NB4 (cell line): ENCODE data around the gene CNTNAP2.

ENCODE experiments used
- DNase-seq: peaks from one replicate; pipeline ENCODE4 v3.0.0; 2010; ENCODE audit warnings: low read depth
- H3K4me3 ChIP-seq: one replicate; pipeline ENCODE4 v1.5.1; 2011; ENCODE audit warnings: mild to moderate bottlenecking, low read depth, low read length, moderate library complexity
- CTCF ChIP-seq: IDR thresholded peaks from one replicate; pipeline ENCODE4 v1.5.1; 2012; ENCODE audit warnings: low read depth, low read length
- MAX ChIP-seq: IDR thresholded peaks from 2 replicates; pipeline ENCODE4 v1.6.1; 2011; ENCODE audit warnings: low read depth, low read length
- MYC ChIP-seq: IDR thresholded peaks from 2 replicates; pipeline ENCODE4 v1.6.1; 2011; ENCODE audit warnings: low read depth, low read length
- POLR2A ChIP-seq: IDR thresholded peaks from 2 replicates; pipeline ENCODE4 v1.6.1; 2011; ENCODE audit warnings: mild to moderate bottlenecking; ENCODE audit not compliant: insufficient read length; ENCODE audit errors: extremely low read depth

Gene CNTNAP2

GRCh38 chr7:147635288-147635687, 1518.7 kb downstream of the CNTNAP2 start:
- DNase-seq = no peak
- H3K4me3 ChIP-seq = no peak overlapping the region
- TF ChIP-seq MYC (no peak), MAX (no peak), POLR2A (no peak), CTCF (no peak)

GRCh38 chr7:147636553-147636952, 1520.0 kb downstream of the CNTNAP2 start:
- H3K4me3 ChIP-seq = no peak overlapping the region
- DNase-seq = no peak
- no peak for TF ChIP-seq MAX
- TF ChIP-seq POLR2A = no peak

DNA sequence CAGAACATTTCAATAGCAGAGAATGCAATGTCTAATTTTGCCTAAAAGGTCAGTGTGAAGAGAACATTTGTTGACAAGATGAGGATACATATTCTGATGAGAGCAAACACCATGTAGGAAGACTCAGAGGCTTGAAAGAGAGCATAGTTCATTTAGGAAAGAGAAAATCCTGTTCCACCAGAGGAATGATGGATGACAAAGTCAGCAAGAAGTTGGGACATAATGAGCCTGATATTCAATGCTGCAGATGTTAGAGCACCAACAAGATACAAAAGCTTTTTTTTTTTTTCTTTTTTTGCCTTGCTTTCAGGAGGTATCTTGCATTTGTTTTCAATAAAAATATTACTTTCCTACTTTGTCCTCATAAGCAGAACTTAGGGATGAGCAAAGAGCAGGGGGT, 1522.0 kb downstream of the CNTNAP2 start:
- no peak overlapping the region for H3K4me3 ChIP-seq
- no peak for TF ChIP-seq POLR2A
- TF ChIP-seq MAX = no peak
- DNase-seq = no peak

GRCh38 chr7:147639037-147639436, 1522.4 kb downstream of the CNTNAP2 start:
- DNase-seq = no peak
- no peak overlapping the region for H3K4me3 ChIP-seq
- TF ChIP-seq MAX (no peak), MYC (no peak), CTCF (no peak), POLR2A (no peak)

DNA sequence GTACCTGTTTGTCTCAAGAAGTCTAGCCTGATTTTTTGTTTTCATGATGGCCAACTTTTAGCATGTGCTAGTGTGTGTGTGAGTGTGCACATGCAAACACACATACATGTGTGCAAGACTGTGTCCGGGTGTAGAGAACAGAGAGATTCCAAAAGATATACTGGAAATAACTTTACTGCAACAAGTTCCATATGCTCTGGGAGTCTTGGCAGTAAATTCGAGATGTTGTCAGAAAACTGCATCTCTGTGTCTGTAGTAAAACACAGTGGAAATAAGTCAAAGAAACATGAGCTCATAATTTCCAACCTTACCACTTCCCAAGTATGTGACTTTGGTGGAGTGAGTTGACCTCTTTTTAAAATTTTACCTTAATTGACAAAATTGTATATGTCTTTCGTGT, 1523.2 kb downstream of the CNTNAP2 start:
- TF ChIP-seq CTCF = no peak
- TF ChIP-seq POLR2A = no peak
- TF ChIP-seq MYC = no peak
- TF ChIP-seq MAX = no peak
- H3K4me3 ChIP-seq = no peak overlapping the region
- DNase-seq = no peak

DNA sequence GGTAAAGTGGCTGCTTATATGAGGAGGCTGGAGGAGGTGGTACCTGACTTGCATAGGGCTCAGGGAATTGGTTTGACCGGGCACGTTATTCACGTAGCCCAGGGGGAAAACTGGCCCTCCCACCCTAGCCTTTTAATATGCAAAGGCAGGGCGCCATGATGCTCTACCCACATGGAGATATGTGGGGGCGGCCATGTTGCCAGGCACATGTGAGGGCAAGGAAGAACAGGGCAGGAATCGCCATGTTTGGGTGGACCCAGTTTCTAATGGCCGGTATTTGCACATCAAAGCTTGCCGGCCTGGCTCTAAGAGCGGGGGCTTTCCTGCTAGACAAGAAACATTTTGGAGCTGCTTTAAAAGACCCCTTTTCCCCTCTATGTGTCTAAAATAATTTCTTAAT, 1524.2 kb downstream of the CNTNAP2 start:
- H3K4me3 ChIP-seq = no peak overlapping the region
- DNase-seq = no peak
- TF ChIP-seq MAX (no peak), POLR2A (no peak), MYC (no peak), CTCF (no peak)

DNA sequence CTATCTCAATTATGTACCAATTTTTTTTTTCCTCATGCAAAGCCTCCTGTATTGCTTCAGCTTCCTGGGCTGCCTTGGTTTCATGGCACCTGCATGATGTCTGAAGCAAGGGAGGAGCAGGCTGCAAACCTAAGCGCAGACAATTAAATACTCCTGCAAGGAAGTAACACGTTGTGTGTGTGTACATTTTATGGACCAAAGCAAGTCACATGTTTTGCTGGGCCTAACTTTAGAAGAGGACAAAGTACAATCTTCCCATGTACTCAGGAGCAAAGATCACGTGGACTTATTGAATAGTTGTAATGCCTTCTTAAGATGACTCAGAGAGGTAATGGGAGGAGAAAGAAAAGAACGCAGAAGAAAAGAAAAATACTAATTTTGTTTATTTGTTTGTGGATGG, 1530.0 kb downstream of the CNTNAP2 start:
- no peak overlapping the region for H3K4me3 ChIP-seq
- TF ChIP-seq POLR2A (no peak), MAX (no peak)
- DNase-seq = no peak
